ENCODE results near the gene PSKH1.
"Not testable (repeated sequence)": the region's sequence is repeated elsewhere in the genome, so short reads cannot be mapped to it uniquely, and the experiment has no call there.

The PSKH1 gene

GRCh38 chr16:67892899-67893742, at the start of gene PSKH1:
TSS of gene PSKH1 (plus strand) at chr16:67893254. CDS start at chr16:67908750, 15,496 bp downstream.
- peak; percentile 88 for DNase-seq

DNA sequence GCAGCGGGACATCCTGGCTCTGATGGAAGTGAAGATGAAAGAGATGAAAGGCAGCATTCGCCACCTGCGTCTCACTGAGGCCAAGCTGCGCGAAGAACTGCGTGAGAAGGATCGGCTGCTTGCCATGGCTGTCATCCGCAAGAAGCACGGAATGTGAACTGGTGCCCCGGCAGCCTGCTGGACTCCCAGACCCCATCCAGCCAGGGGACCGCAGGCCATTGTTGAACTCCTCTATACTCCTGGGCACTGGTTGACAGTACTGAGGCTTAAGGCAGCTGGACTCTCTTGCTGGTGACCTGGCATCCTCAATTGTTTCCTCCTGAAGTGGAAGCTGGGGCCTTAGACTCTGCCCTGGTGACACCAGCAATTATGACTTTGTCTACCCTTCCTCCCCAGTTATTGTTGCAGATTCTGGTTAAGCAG, 49.7 kb upstream of the PSKH1 start:
- DNase-seq = no peak

DNA sequence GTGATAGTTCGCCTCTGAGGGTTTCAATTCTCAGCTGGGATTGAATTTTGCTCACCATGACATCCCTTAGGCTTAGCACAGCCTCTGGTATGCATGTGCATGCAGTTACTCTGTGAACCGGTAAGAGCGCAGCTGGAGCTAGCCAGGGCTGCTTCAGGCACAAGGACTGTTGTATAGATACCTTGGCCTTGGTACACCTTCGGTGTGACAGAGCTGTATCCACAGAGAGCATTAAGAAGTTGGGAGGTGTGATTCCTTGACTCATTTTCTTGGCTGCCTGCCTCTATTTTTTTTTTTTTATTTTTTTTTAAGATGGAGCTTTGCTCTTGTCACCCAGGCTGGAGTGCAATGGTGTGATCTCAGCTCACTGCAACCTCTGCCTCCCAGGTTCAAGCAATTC, 48.6 kb upstream of the PSKH1 start:
- DNase-seq = no peak

- no peak for DNase-seq
These were observed 47.6 kb upstream of the PSKH1 start for GRCh38 chr16:67845291-67846062.

GRCh38 chr16:67846063-67846319, 47.1 kb upstream of the PSKH1 start:
- DNase-seq = no peak

DNA sequence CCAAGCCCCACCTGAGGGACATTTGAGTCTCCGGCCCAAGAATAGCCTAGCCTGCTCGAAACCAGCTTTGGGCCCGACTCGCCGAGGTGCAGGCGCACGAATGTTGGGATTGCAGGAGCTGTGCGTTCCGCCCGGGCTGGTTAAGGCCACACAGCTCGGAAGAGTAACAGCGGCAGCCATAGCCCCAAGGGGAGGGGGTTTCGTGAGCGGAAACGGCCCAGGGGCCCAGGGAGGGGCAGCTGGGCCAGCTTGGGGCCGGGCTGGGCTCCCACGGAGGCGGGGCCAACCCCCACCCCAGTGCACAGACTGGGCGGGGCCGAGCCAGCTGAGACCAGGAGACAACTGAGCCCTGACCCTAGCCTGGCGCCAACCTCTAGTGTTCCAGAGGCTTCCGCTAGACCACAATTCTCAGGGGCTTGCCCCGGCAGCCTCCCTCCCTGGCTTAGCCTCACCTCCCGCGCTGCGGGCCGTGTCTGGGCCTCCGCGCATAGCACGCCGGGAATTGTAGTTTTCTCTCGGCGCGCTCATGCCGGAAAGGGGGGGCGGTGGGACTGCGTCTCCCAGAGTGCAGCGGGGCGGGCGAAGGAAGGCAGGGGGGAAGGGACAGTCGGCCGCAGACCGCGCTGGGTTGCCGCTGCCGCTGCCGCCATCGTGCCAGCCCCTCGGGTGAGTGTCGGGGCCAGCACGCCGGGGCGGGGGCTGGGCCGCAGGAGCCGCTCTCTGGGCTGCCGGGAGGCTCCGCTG, 46.6 kb upstream of the PSKH1 start, which contains the start of gene NUTF2:
Gene NUTF2, plus strand, starts transcription at position 614 of the 744 bp plus-strand sequence. CDS start 18,198 bp downstream, outside the sequence.
- DNase-seq = peak; percentile 95

GRCh38 chr16:67847064-67847861, 45.8 kb upstream of the PSKH1 start, which contains the start of gene CENPT:
TSS of gene CENPT (minus strand) at chr16:67847693. CDS start at chr16:67833859, 13,834 bp downstream.
- peak; percentile 88 for DNase-seq

DNA sequence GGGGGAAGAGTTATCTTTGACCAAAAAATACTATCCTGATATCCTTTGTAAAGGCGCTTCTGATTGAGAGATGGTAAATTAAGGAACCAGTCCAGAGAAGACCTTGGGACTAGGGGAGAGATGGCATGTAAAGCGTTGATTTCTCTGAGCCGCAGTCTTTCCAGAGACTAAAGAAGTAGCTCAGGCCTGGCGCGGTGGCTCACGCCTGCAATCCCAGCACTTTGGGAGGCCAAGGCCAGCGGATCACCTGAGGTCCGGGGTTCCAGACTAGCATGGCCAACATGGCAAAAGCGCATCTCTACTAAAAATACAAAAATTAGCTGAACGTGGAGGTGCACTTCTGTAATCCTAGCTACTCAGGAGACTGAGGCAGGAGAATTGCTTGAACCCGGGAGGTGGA, 44.9 kb upstream of the PSKH1 start:
- no peak for DNase-seq

GRCh38 chr16:67853670-67854069, 39.4 kb upstream of the PSKH1 start:
- no peak for DNase-seq

DNA sequence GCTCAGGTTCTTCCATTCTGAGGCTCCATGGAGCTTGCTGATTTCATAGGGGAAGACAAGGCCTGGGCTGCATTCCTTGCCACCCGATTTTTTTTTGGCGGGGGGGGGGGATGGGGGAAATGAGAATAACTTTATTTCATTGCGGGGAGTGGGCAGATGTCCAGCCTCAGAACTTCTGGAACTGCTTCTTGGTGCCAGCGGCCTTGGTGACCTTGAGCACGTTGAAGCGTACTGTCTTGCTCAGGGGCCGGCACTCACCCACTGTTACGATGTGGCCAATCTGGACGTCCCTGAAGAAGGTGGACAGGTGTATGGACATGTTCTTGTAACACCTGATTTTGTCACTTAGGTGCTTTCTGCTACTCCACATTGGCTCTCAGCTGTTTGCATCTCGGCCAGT, 37.3 kb upstream of the PSKH1 start:
- DNase-seq = no peak

DNA sequence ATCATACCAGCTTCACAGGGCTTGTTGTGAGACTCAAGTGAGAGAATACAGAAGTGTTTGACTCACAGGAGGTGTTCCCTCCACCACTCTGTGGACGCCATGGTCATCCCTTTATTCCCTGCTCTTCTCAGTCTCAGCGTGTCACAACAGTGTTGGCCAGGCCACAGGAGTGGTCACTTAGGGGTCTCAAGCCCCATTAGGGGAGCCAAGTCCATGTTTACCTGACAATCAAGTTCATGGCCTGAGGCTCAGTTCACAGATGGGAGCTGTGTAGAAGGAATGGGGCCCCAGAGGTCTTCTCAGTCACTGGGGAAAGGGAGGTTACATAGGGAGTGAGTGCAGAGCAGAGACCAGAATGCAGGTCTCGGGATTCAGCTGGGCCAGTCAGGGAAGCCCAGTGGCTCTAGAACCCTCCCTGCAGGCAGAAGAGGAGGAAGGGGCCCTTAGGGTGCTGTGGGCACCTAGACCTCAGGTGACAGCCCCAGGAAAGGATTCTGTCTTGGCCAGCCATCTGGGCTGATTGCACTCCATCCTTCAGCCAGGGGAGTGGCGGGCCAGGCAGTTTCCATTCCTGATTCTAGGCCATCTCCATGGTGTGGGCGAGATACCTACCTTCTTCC, 36.0 kb upstream of the PSKH1 start:
- DNase-seq = no peak

DNA sequence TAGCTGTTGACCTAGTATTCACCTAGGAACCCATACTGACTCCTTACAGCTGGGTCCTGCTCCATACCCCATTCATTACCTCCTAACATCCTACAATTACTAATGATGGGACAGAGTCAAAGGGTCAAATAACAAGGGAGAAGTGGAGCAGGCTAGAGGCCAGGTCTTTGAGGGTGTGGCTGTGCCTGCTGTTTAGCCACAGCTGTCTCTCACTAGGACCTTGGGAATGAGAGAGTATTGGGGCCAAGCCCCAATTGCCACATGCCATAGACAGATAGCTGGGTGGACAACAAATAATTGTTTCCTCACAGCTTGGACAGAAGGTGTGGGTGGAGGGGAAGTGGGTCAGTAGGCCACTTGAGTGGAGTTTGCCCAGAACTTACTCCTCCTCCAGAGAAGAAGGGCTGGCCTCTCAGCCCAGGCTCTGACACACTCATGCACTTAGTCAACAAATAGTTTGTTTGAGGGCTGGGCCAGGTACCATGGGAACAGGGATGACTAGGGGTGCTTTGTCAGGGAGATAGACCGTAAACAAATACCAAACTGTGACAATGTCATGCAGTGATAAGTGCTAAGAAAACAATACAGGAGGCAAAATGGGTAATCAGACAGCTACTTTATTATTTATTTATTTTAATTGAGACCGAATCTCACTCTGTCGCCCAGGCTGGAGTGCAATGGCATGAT, 35.4 kb upstream of the PSKH1 start:
- peak; percentile 93 for DNase-seq

GRCh38 chr16:67858500-67858899, 34.6 kb upstream of the PSKH1 start:
- no peak for DNase-seq

- no peak for DNase-seq
These were observed 32.3 kb upstream of the PSKH1 start for GRCh38 chr16:67860589-67861398.

DNA sequence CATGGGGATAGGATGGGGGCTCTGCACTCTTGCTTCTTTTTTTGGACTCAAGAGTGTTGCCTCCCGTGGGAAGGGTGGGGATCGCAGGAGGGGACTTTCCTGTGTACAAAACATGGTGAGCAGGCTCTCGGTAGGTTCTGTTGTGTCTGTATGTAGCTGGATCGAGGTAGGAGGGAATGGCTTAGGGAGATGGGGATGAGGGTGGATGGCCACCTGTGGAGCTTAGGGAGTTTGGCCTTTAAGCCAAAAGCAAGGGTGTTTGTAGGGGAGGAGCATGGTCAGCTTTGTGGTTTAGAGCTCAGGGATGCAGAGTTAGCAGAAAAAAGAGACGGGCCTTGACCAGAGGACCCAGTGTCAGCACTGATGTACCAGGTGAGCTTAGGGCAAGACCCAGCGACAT, 31.2 kb upstream of the PSKH1 start:
- DNase-seq = no peak

- DNase-seq = no peak
These were observed 30.2 kb upstream of the PSKH1 start for GRCh38 chr16:67862623-67863583.

DNA sequence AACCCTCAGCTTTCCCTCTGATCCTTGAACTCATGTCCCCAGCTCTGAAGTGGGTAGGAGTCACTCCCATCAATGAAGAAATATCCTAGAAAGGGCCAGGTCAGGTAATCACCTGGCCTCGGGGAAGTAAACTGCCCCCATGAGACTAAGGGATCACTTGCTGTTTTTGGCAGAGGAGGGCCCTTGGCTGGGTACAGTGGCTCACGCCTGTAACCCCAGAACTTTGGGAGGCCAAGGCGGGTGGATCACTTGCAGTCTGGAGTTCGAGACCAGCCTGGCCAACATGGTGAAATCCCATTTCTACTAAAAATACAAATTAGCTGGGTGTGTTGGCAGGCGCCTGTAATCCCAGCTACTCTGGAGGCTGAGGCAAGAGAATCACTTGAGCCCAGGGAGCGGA, 29.0 kb upstream of the PSKH1 start:
- not testable (repeated sequence) for DNase-seq

DNA sequence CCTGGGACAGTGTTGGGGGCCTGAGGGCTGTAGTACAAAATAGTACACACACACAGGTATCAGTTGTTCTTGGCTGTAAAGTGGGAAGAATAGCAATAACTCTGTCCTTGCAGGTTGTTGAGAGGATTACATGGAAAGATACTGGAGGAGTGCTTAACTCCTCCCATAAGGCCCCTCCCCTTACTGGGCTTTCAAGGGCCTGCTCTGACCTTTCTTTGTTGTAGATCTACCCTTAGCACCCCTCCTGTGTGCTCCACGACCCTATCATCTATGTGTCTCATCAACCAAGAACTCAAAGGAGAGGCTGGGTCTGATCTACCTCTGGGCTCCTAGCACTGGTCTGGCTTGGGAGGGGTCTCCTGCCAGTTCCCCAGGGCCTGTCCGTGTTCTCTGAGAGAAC, 28.5 kb upstream of the PSKH1 start:
- DNase-seq = no peak

GRCh38 chr16:67865318-67865717, 27.7 kb upstream of the PSKH1 start:
- DNase-seq = no peak
